Measurements from ENCODE around the gene P2RX4. TPM values are rescaled to one million over a fixed set of nuclear protein-coding genes. Genes with fewer than 3 reads are reported as not detected.
"Not testable (repeated sequence)": the region's sequence is repeated elsewhere in the genome, so short reads cannot be mapped to it uniquely, and the experiment has no call there.

The P2RX4 gene
- total RNA-seq, 1 donor from 2014 or later = 26.5 TPM

GRCh38 chr12:121198949-121199348 lies 11.0 kb upstream of the P2RX4 start:
- no peaks in the 10 kb centered on the region for H3K4me1 ChIP-seq
- H3K27ac ChIP-seq = no peak overlapping the region
- H3K4me3 ChIP-seq = no peak overlapping the region
- intact Hi-C loops (cut with DNase I) = no loop called here
- H3K27me3 ChIP-seq = no peaks in the 10 kb centered on the region
- H3K36me3 ChIP-seq = no peaks in the 10 kb centered on the region
- no peak for DNase-seq (ENCODE audit: extremely low spot score in 2 of 2)
- no peak for TF ChIP-seq POLR2A (IDR thresholded peaks at IDR 0.05)
- TF ChIP-seq POLR2AphosphoS5 (IDR thresholded peaks at IDR 0.05; ENCODE audit: insufficient read depth in 1 of 2, low read depth in 1 of 2) = no peak
- no peak for TF ChIP-seq CTCF (IDR thresholded peaks at IDR 0.05)
- no peaks in the 10 kb centered on the region for H3K9me3 ChIP-seq

- H3K9me3 ChIP-seq; H3K36me3 ChIP-seq; H3K27me3 ChIP-seq; H3K4me3 ChIP-seq; intact Hi-C loops (cut with DNase I); DNase-seq (ENCODE audit: extremely low spot score in 2 of 2); H3K27ac ChIP-seq: not testable (repeated sequence)
- H3K4me1 ChIP-seq = peaks cover 11% of the 10 kb centered on the region
These were observed 8.8 kb upstream of the P2RX4 start for GRCh38 chr12:121201140-121201539.

- H3K4me1 ChIP-seq = peaks cover 11% of the 10 kb centered on the region
- DNase-seq (ENCODE audit: extremely low spot score in 2 of 2) = no peak
- H3K27ac ChIP-seq = no peak overlapping the region
- no peak overlapping the region for H3K4me3 ChIP-seq
- H3K9me3 ChIP-seq = no peaks in the 10 kb centered on the region
- no peaks in the 10 kb centered on the region for H3K36me3 ChIP-seq
- TF ChIP-seq CTCF (IDR thresholded peaks at IDR 0.05) = peak in 1 of 3 experiments; percentile 6
- TF ChIP-seq POLR2AphosphoS5 (IDR thresholded peaks at IDR 0.05; ENCODE audit: insufficient read depth in 1 of 2, low read depth in 1 of 2) = no peak
- no peaks in the 10 kb centered on the region for H3K27me3 ChIP-seq
- intact Hi-C loops (cut with DNase I) = no loop called here
These were observed 7.2 kb upstream of the P2RX4 start for GRCh38 chr12:121202407-121203355.

GRCh38 chr12:121203482-121203881 lies 6.4 kb upstream of the P2RX4 start:
- Histone ChIP-seq H3K27ac (peak overlapping the region; percentile 43), H3K4me1 (peaks cover 11% of the 10 kb centered on the region), H3K4me3 (no peak overlapping the region), H3K27me3 (no peaks in the 10 kb centered on the region), H3K9me3 (no peaks in the 10 kb centered on the region), H3K36me3 (no peaks in the 10 kb centered on the region)
- no peak for DNase-seq (ENCODE audit: extremely low spot score in 2 of 2)
- no peak for TF ChIP-seq CTCF (IDR thresholded peaks at IDR 0.05)
- TF ChIP-seq POLR2A (IDR thresholded peaks at IDR 0.05) = no peak
- no peak for TF ChIP-seq POLR2AphosphoS5 (IDR thresholded peaks at IDR 0.05; ENCODE audit: insufficient read depth in 1 of 2, low read depth in 1 of 2)
- intact Hi-C loops (cut with DNase I) = no loop called here

GRCh38 chr12:121205491-121205890 lies 4.4 kb upstream of the P2RX4 start:
- H3K4me3 ChIP-seq = no peak overlapping the region
- H3K27ac ChIP-seq = peak overlapping the region; percentile 17
- no peak for DNase-seq (ENCODE audit: extremely low spot score in 2 of 2)
- H3K27me3 ChIP-seq = no peaks in the 10 kb centered on the region
- H3K9me3 ChIP-seq = no peaks in the 10 kb centered on the region
- intact Hi-C loops (cut with DNase I) = no loop called here
- H3K4me1 ChIP-seq = peaks cover 13% of the 10 kb centered on the region
- H3K36me3 ChIP-seq = no peaks in the 10 kb centered on the region
- TF ChIP-seq POLR2A (IDR thresholded peaks at IDR 0.05) = no peak
- no peak for TF ChIP-seq CTCF (IDR thresholded peaks at IDR 0.05)
- TF ChIP-seq POLR2AphosphoS5 (IDR thresholded peaks at IDR 0.05; ENCODE audit: insufficient read depth in 1 of 2, low read depth in 1 of 2) = no peak

GRCh38 chr12:121208571-121208970 lies 1.4 kb upstream of the P2RX4 start:
- H3K4me1 ChIP-seq = peaks cover 26% of the 10 kb centered on the region
- H3K36me3 ChIP-seq; DNase-seq (ENCODE audit: extremely low spot score in 2 of 2); H3K9me3 ChIP-seq; H3K27me3 ChIP-seq; H3K4me3 ChIP-seq; intact Hi-C loops (cut with DNase I); H3K27ac ChIP-seq: not testable (repeated sequence)
